HG02610 (cell line): Measurements from ENCODE around the gene STYK1.
"Not testable (repeated sequence)": the region's sequence is repeated elsewhere in the genome, so short reads cannot be mapped to it uniquely, and the experiment has no call there.

Experiments
- ATAC-seq: cut with Tn5 transposase; IDR thresholded peaks from one replicate; pipeline ENCODE4 v1.9.1; 2021; ENCODE audit warnings: mild to moderate bottlenecking, moderate library complexity; ENCODE audit not compliant: unreplicated experiment

The STYK1 gene

GRCh38 chr12:10690906-10691305, 17.1 kb upstream of the STYK1 start:
- no peak for ATAC-seq

- ATAC-seq: no peak
These were observed 15.3 kb upstream of the STYK1 start for GRCh38 chr12:10689146-10689545.

DNA sequence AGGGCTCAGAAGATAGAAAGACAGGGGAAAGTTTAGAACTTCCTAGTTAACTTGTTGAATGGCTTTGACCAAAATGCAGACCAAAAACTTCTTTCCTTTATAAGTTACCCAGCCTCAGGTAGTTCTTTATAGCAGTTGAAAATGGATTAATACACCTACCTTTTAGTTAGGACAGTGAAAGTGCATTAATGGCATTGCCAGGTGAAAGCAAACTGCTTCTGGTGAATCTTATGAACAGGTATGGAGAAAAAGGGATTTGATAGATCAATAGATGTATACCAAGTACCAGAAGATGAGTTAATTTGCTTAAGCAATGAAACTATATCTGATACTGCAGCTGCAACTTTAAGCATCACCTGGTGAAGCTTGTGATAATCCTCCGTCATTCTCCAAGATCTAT, 14.2 kb upstream of the STYK1 start:
- ATAC-seq: no peak

GRCh38 chr12:10672231-10672868, 1.5 kb downstream of the STYK1 start:
- no peak for ATAC-seq

DNA sequence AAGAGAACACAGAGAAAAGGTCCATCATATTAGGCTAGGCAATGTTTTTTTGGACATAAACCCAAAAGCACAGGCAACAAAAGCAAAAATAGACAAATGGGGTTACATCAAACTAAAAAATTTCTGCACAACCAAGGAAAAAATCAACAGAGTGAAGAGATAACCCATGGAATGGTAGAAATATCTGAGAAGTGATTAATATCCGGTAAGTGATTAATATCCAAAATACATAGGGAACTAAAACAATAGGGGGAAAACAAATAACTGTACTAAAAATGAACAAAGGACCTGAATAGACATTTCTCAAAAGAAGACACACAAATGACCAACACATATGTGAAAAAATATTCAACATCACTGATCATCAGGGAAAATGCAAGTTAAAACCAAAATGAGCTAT, 4.3 kb downstream of the STYK1 start:
- no peak for ATAC-seq

GRCh38 chr12:10668526-10668925, 5.3 kb downstream of the STYK1 start:
- no peak for ATAC-seq

- ATAC-seq: no peak
These were observed 6.3 kb downstream of the STYK1 start for GRCh38 chr12:10667581-10667980.

- no peak for ATAC-seq
These were observed 9.4 kb downstream of the STYK1 start for GRCh38 chr12:10664499-10664898.

- ATAC-seq: no peak
These were observed 10.0 kb downstream of the STYK1 start for GRCh38 chr12:10663869-10664268.

- no peak for ATAC-seq
These were observed 12.5 kb downstream of the STYK1 start for GRCh38 chr12:10661338-10661737.

DNA sequence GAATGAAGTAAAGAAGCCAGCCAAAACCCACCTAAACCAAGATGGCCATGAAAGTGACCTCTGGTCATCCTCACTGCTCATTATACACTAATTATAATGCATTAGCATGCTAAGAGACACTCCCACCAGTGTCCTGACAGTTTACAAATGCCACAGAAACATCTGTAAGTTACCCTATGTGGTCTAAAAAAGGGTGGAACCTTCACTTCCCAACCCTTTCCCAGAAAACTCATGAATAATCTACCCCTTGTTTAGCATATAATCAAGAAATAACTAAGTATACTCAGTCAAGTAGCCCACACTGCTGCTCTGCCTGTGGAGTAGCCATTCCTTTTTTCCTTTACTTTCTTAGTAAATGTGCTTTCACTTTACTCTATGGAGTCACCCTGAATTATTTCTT, 19.8 kb downstream of the STYK1 start:
- ATAC-seq: no peak

GRCh38 chr12:10652192-10652591, 21.7 kb downstream of the STYK1 start:
- no peak for ATAC-seq

DNA sequence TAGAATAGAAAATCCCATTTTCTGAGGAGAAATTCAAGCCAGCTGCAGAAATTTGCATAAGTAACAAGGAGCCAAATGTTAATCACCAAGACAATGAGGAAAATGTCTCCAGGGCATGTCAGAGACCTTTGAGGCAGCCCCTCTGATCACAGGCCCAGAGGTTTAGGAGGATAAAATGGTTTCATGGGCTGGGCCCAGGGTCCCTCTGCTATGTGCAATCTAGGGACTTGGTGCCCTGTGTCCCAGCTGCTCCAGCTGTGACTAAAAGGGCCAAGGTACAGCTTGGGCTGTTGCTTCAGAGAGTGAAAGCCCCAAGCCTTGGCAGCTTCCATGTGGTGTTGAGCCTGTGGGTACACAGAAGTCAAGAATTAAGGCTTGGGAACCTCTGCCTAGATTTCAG, 27.3 kb downstream of the STYK1 start:
- ATAC-seq: not testable (repeated sequence)

DNA sequence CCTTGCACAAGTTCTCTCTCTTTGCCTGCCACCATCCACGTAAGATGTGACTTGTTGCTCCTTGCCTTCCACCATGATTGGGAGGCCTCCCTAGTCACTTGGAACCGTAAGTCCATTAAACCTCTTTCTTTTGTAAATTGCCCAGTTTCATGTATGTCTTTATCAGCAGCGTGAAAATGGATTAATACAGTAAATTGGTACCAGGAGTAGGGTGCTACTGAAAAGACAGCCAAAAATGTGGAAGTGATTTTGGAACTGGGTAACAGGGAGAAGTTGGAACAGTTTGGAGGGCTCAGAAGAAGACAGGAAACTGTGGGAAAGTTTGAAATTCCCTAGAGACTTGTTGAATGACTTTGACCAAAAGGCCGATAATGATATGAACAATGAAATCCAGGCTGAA, 27.9 kb downstream of the STYK1 start:
- ATAC-seq: no peak

DNA sequence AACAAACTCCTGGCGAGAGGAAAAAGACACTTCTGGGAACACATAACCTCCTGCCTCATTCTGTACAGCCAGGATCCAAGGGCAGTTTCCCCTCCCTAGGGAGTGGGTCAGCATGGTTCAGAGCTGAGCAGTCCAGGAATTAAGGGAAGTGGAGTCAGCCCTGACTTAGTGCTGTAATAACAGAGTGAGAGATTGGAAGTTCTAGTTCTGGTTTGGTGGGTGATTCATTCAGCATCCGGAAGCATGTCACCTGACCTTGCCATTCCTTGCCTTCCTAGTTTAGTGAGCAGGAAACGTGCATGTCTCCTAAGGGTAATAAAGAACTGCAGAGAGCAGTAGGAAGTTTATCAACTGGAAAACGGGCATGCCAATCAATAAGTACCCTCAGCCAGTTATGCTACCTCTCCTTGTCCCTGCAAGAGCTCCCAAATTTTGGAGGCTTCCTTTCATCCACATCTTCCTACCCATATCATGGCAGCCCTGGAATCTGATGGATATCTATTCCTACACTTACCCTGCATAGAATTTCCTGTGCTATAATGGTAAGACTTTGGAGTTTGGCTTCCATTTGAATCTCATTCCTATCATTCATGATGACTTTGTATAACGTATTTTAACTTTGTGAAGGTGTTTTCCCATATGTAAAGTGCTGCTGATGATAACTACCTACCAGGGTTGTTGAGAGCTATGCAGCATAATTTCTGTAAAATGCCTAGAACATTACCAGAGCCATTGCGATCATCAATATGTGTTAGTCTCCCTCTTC, 31.9 kb downstream of the STYK1 start:
- ATAC-seq: no peak

- no peak for ATAC-seq
These were observed 35.1 kb downstream of the STYK1 start for GRCh38 chr12:10638728-10639127.

DNA sequence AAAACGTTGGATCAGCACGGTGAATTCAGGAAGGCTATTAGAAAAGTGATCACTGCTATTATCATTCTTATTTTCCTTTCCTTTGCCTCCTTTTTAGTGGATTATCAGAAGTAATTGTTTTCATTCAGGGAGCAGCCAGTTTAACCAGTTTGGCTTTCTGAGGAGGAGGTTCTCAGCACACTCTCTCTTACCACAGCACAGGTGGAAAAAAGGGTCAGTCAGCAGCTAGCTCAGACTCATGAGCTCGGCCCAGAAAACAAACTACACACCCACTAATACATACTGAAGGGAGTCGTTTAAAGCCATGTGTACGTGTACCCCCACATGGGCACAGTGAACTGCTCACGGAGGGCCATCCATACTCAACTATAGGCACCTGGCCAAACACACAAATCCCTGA, 37.2 kb downstream of the STYK1 start:
- ATAC-seq: no peak

DNA sequence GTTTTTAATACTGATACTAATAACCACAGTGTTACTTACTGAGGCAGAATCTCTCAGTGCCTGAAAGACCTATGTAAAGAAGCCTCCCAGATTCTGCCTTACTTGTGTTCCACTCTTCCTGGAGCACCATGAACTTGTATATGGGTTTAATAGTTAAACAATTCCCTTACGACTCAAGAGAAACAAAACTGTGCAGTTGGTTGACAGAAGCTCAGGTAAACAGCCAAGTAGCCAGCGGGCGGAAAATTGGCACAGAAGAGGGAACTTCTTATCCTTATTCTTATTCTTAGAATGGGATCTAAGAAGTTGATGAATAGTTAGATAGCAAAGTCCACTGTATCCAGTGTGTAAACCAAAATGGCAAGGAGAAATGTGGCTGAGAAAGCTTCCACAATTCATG, 37.7 kb downstream of the STYK1 start:
- no peak for ATAC-seq

DNA sequence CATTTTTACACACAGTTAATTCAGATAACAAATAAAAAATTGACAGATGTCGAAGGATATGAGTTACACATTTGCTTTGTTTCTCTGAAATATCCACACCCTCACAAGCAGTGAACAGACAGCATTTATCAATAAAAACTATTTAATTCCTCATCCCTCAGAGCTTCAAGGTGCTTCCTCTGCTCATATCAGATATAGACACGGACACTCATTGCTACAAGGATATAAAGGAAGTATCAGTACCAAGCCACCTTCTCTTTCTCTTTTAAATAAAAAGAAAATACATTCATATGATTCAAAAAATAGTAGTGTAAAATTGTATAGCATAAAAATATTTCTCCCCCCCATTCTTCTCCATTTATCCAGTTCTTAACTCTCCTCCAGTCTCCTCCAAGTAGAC, 38.5 kb downstream of the STYK1 start:
- no peak for ATAC-seq

DNA sequence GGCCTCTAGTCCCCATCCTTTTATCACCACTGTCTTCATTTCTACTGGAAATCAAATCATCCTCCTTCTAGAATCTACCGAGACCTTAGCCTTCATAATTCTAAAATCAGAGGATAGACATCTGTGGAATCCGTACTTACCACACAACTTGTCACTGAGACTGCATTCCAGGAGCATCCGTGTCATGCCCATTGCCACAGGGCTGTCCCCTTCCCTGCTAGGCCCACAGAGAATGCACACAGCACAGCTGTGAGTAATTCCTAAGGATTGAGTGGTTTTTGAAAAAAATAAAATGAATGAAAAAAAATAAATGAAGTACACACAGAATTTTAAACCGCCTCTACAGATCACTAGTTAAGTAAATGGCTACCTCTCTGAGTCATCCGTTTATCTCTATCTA, 39.4 kb downstream of the STYK1 start:
- ATAC-seq: no peak

GRCh38 chr12:10633541-10633940, 40.3 kb downstream of the STYK1 start:
- ATAC-seq: no peak

- ATAC-seq: no peak
These were observed 41.6 kb downstream of the STYK1 start for GRCh38 chr12:10632226-10632625.

- no peak for ATAC-seq
These were observed 49.2 kb downstream of the STYK1 start for GRCh38 chr12:10624605-10625004.
